PC-9 (cell line): ENCODE measurements around the gene CX3CR1.

ENCODE experiments used
- EZH2 ChIP-seq: fragments of 200-600 bp; sonication (generic); IDR thresholded peaks from 2 replicates; pipeline ENCODE4 v1.8.0; 2017; ENCODE audit warnings: antibody characterized with exemption, low read depth
- TF ChIP-seq, protein P1 (sequence below): fragments of 200-600 bp; sonication (generic); conservative IDR thresholded peaks from 2 replicates; pipeline ENCODE4 v1.6.1; 2017; ENCODE audit warnings: mixed run types, antibody characterized with exemption, mild to moderate bottlenecking, moderate library complexity

DNA sequence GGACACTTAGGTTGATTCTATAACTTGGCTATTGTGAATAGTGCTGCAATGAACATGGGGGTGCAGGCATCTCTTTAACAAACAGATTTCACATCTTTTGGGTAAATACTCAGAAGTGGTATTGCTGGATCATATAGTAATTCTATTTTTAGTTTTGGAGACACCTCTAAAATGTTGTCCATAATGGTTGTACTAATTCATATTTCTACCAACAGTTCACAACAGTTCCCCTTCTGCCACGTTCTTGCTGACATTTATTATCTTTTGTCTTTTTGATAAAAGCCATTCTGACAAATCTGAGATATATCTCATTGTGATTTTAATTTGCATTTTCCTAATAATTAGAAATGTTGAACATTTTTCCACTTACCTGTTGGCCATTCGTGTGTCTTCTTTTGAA lies 19.5 kb downstream of the CX3CR1 start:
- TF ChIP-seq, protein P1, sequence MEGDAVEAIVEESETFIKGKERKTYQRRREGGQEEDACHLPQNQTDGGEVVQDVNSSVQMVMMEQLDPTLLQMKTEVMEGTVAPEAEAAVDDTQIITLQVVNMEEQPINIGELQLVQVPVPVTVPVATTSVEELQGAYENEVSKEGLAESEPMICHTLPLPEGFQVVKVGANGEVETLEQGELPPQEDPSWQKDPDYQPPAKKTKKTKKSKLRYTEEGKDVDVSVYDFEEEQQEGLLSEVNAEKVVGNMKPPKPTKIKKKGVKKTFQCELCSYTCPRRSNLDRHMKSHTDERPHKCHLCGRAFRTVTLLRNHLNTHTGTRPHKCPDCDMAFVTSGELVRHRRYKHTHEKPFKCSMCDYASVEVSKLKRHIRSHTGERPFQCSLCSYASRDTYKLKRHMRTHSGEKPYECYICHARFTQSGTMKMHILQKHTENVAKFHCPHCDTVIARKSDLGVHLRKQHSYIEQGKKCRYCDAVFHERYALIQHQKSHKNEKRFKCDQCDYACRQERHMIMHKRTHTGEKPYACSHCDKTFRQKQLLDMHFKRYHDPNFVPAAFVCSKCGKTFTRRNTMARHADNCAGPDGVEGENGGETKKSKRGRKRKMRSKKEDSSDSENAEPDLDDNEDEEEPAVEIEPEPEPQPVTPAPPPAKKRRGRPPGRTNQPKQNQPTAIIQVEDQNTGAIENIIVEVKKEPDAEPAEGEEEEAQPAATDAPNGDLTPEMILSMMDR: no peak
- no peak for TF ChIP-seq EZH2
